HG02642 (cell line): Measurements from ENCODE around the gene DYSF.

Source experiments
- ATAC-seq: cut with Tn5 transposase; IDR thresholded peaks from one replicate; pipeline ENCODE4 v1.9.1; 2021; ENCODE audit warnings: mild to moderate bottlenecking; ENCODE audit not compliant: unreplicated experiment, poor library complexity

Gene DYSF

GRCh38 chr2:71563872-71564271, 110.5 kb downstream of the DYSF start:
- no peak for ATAC-seq

- no peak for ATAC-seq
Observed at GRCh38 chr2:71564361-71564760, 111.0 kb downstream of the DYSF start.

- no peak for ATAC-seq
Observed at GRCh38 chr2:71564790-71565189, 111.4 kb downstream of the DYSF start.

- no peak for ATAC-seq
Observed at GRCh38 chr2:71566372-71566771, 113.0 kb downstream of the DYSF start.

GRCh38 chr2:71567625-71568024, 114.3 kb downstream of the DYSF start:
- ATAC-seq, result no peak

GRCh38 chr2:71568103-71568502, 114.7 kb downstream of the DYSF start:
- no peak for ATAC-seq

GRCh38 chr2:71570511-71570910, 117.2 kb downstream of the DYSF start:
- ATAC-seq, result no peak

- ATAC-seq, result no peak
Observed at GRCh38 chr2:71570951-71571460, 117.6 kb downstream of the DYSF start.

- no peak for ATAC-seq
Observed at GRCh38 chr2:71571945-71572344, 118.6 kb downstream of the DYSF start.

- no peak for ATAC-seq
Observed at GRCh38 chr2:71575966-71576365, 122.6 kb downstream of the DYSF start.

- ATAC-seq, result no peak
Observed at GRCh38 chr2:71576541-71576940, 123.2 kb downstream of the DYSF start.

- ATAC-seq, result no peak
Observed at GRCh38 chr2:71577209-71577608, 123.8 kb downstream of the DYSF start.

- ATAC-seq, result no peak
Observed at GRCh38 chr2:71578767-71579342, 125.5 kb downstream of the DYSF start.

- no peak for ATAC-seq
Observed at GRCh38 chr2:71581026-71581425, 127.7 kb downstream of the DYSF start.

GRCh38 chr2:71583876-71584275, 130.5 kb downstream of the DYSF start:
- ATAC-seq, result no peak

GRCh38 chr2:71586471-71586870, 133.1 kb downstream of the DYSF start:
- no peak for ATAC-seq

GRCh38 chr2:71587509-71588073, 134.2 kb downstream of the DYSF start:
- no peak for ATAC-seq

GRCh38 chr2:71588497-71589170, 135.3 kb downstream of the DYSF start:
- ATAC-seq, result no peak

GRCh38 chr2:71589763-71590162, 136.4 kb downstream of the DYSF start:
- no peak for ATAC-seq

- ATAC-seq, result no peak
Observed at GRCh38 chr2:71591044-71591443, 137.7 kb downstream of the DYSF start.

- no peak for ATAC-seq
Observed at GRCh38 chr2:71592181-71592711, 138.9 kb downstream of the DYSF start.
